ENCODE data around the gene RIOX2. TPM values are rescaled to one million over a fixed set of nuclear protein-coding genes. Genes with fewer than 3 reads are reported as not detected.

The RIOX2 gene
- total and polyA plus RNA-seq, 2 of the 13 experiments (the other 11 are each of a cell fraction or from before 2014, with no cell fraction given): 19.9 to 43.3 TPM

- TF ChIP-seq ZFP91 (CRISPR knock-in tag; IDR thresholded peaks at IDR 0.05; ENCODE audit: borderline replicate concordance): 0 out of 2 replicates have a peak, but pooled peaks have one; percentile 22
- TF ChIP-seq CAMTA2 (CRISPR knock-in tag; IDR thresholded peaks at IDR 0.05; ENCODE audit: borderline replicate concordance): no peak
- TF ChIP-seq SP140L (CRISPR knock-in tag; IDR thresholded peaks at IDR 0.05; ENCODE audit: borderline replicate concordance): no peak
- 0 out of 2 replicates have a peak, but pooled peaks have one; percentile 27 for TF ChIP-seq ZNF350 (CRISPR knock-in tag; IDR thresholded peaks at IDR 0.05; ENCODE audit: borderline replicate concordance, low read depth)
- TF ChIP-seq POLR2A (IDR thresholded peaks at IDR 0.05; ENCODE audit: insufficient read depth in 1 of 2, low read depth in 2 of 2, low read length in 2 of 2): no peak
- no peak for TF ChIP-seq PRDM15 (CRISPR knock-in tag; IDR thresholded peaks at IDR 0.05)
- 0 out of 2 replicates have a peak, but pooled peaks have one; percentile 42 for TF ChIP-seq MIXL1 (CRISPR knock-in tag; IDR thresholded peaks at IDR 0.05)
- TF ChIP-seq ZNF713 (CRISPR knock-in tag; IDR thresholded peaks at IDR 0.05): no peak
- TF ChIP-seq XBP1 (CRISPR knock-in tag; IDR thresholded peaks at IDR 0.05): no peak
- TF ChIP-seq ZMYM3 (CRISPR knock-in tag; IDR thresholded peaks at IDR 0.05): no peak
- peak; percentile 42; the same call in 1 of the 2 replicates for TF ChIP-seq PHF21A (CRISPR knock-in tag; IDR thresholded peaks at IDR 0.05)
- no peak for TF ChIP-seq MAFG (CRISPR knock-in tag; IDR thresholded peaks at IDR 0.05)
- TF ChIP-seq ZNF264 (CRISPR knock-in tag; IDR thresholded peaks at IDR 0.05): 0 out of 2 replicates have a peak, but pooled peaks have one; percentile 33
- TF ChIP-seq ZNF432 (CRISPR knock-in tag; IDR thresholded peaks at IDR 0.05; ENCODE audit: borderline replicate concordance): no peak
- TF ChIP-seq ZNF609 (CRISPR knock-in tag; IDR thresholded peaks at IDR 0.05; ENCODE audit: borderline replicate concordance): 0 out of 2 replicates have a peak, but pooled peaks have one; percentile 55
- TF ChIP-seq KDM2A (CRISPR knock-in tag; IDR thresholded peaks at IDR 0.05; ENCODE audit: borderline replicate concordance, low read depth): no peak
- no peak for TF ChIP-seq MXD3 (CRISPR knock-in tag; IDR thresholded peaks at IDR 0.05)
- TF ChIP-seq ZNF3 (CRISPR knock-in tag; IDR thresholded peaks at IDR 0.05): no peak
- TF ChIP-seq ARID2 (CRISPR knock-in tag; IDR thresholded peaks at IDR 0.05; ENCODE audit: borderline replicate concordance): no peak
- no peak for TF ChIP-seq TCF7L2 (IDR thresholded peaks at IDR 0.05; ENCODE audit: low read depth, low read length)
These were observed 20.4 kb upstream of the RIOX2 start (continued) for GRCh38 chr3:97992547-97993173.

All from HepG2 (cell line).